H1 (cell line): ENCODE results near the gene HACD2. TPM values are rescaled to one million over a fixed set of nuclear protein-coding genes. Genes with fewer than 3 reads are reported as not detected.
A peak's percentile ranks its signal among the peaks of the same experiment; 100 is the strongest.

ENCODE experiments used
- CTCF ChIP-seq, 3 experiments: IDR thresholded peaks; 1 replicate in 2 of 3; 2 replicates in 1 of 3; pipeline versions ENCODE4 v1.5.1 to v1.6.1; 2011; ENCODE audit warnings: low read length in 3 of 3, mild to moderate bottlenecking in 3 of 3, inconsistent platforms in 2 of 3, low read depth in 1 of 3, moderate library complexity in 1 of 3; ENCODE audit not compliant: insufficient read depth in 1 of 3; ENCODE audit errors: control extremely low read depth in 1 of 3
- polyA plus RNA-seq, 7 experiments: library from polyadenylated mRNA; depleted of rRNA in 3 of 7; stranded (reverse) in 5 of 7; unstranded in 2 of 7; fragments of >200 nt in 5 of 7; fragments of 200-250 nt in 2 of 7; gene quantifications; 1 replicate in 5 of 7; 2 replicates in 1 of 7; 4 replicates in 1 of 7; pipeline versions ENCODE4 v1.2.1 to v1.2.3, GENCODE V29; 2011 to 2013; ENCODE audit warnings: missing spikeins in 2 of 7, mixed read lengths in 2 of 7
- total RNA-seq: library from RNA; stranded (reverse); fragmentation: NEBNext Ultra II Directional; extraction: Animal tissue kit (Norgen Biotek cat#: 25700); gene quantifications from 2 replicates; pipeline ENCODE4 v1.2.1, GENCODE V29; 2021

The HACD2 gene
- total and polyA plus RNA-seq, 2 of the 8 experiments (the other 6 are each of a cell fraction or from before 2014, with no cell fraction given) = 24.9 to 31.2 TPM

DNA sequence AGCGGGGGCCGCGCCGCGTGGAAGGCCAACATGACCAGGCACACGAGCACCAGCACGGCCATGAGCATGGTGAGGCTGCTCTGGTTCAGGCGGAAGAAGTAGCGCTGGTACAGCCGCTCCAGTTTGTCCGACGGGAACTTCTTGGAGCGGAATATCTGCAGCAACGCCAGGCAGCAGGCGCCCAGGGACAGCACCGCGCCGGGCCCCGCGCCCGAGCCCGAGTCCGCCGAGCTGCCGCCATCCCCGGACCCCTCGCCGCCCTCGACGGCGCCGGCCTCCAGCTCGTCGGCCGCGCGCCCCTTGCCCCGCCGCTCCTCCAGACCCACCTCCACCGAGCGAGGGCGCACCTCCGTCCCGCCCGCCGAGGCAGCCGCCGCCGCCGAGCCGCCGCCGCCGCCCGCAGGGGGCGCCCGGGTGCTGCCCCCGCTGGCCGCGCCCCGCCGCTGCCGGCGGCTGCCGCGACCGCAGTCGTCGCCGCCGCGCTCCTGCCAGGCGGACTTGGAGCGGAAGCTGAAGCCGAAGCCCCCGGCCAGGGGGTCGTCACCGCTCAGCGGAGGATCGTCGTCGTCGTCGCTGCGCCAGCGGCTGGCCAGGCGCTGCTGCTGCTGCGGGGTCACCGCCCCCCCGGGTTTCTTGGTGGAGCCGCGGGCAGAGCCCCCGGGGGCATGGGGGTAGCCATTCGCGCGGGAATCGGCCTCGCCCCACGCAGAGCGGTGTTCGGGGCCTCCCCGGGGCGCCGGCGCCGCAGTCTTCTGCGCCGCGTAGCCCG, 136.9 kb downstream of the HACD2 start (continued):
- peak; percentile 43 to 87 (median 86) for TF ChIP-seq CTCF (IDR thresholded peaks at IDR 0.05; ENCODE audit: control extremely low read depth in 1 of 3, insufficient read depth in 1 of 3, low read depth in 1 of 3, low read length in 3 of 3)
